Heart right ventricle (tissue), 16 donors: ENCODE results near the gene SAXO1. TPM values are rescaled to one million over a fixed set of nuclear protein-coding genes. Genes with fewer than 3 reads are reported as not detected.

Experiments used
- ATAC-seq, 8 donors: fragments of 200-7000 bp; cut with Tn5 transposase; one replicate each; pipeline ENCODE4 v1.9.1; 2020; ENCODE audit warnings: mild to moderate bottlenecking in 8 of 8, moderate library complexity in 8 of 8, moderate number of reproducible peaks in 1 of 8
- DNase-seq, 2 donors: peaks; one replicate each; pipeline ENCODE4 v3.0.0-alpha.2; 2020
- H3K27ac ChIP-seq, 10 donors: fragments of 200-600 bp; sonication (generic) in 2 of 10; one replicate each; pipeline versions ENCODE4 v1.5.0 to v1.8.0; 2020 to 2022; ENCODE audit warnings: mild to moderate bottlenecking in 3 of 10
- H3K27me3 ChIP-seq, 7 donors: fragments of 200-600 bp; one replicate each; pipeline ENCODE4 v1.8.0; 2021 to 2022; ENCODE audit warnings: mild to moderate bottlenecking in 2 of 7
- H3K36me3 ChIP-seq, 9 donors: fragments of 200-600 bp; sonication (generic) in 1 of 9; one replicate each; pipeline versions ENCODE4 v1.5.0 to v1.8.0; 2020 to 2022; ENCODE audit warnings: mild to moderate bottlenecking in 2 of 9
- H3K4me1 ChIP-seq, 9 donors: fragments of 200-600 bp; sonication (generic) in 1 of 9; one replicate each; pipeline versions ENCODE4 v1.5.0 to v1.8.0; 2020 to 2022; ENCODE audit warnings: mild to moderate bottlenecking in 4 of 9
- H3K4me3 ChIP-seq, 10 donors: fragments of 200-600 bp; sonication (generic) in 2 of 10; one replicate each; pipeline versions ENCODE4 v1.5.0 to v1.8.0; 2020 to 2022; ENCODE audit warnings: mild to moderate bottlenecking in 7 of 10, moderate library complexity in 2 of 10
- H3K9me3 ChIP-seq, 11 donors: fragments of 200-600 bp in 10 of 11; sonication (generic) in 2 of 11; one replicate each; pipeline versions ENCODE4 v1.5.0 to v1.8.0; 2013 to 2022; ENCODE audit warnings: mild to moderate bottlenecking in 2 of 11, control low read depth in 1 of 11, moderate library complexity in 1 of 11
- WGBS, 2 donors: extraction: QIAGEN DNeasy Blood & Tissue Kit; methylation state at CpG; one replicate each; pipeline ENCODE4 v1.1.7; 2013; ENCODE audit warnings: inconsistent platforms in 1 of 2; 5-methylcytosine and 5-hydroxymethylcytosine counted together
- intact Hi-C, 10 donors: fragments of 100-400 bp; cut with DNase I; formaldehyde crosslinking; loops; one replicate each; pipeline versions ENCODE4 v1.11.1 to v1.14.2; 2022
- polyA plus RNA-seq, 2 donors: library from polyadenylated mRNA; stranded (reverse); fragments of 200-250 nt; gene quantifications; one replicate each; pipeline ENCODE4 v1.2.3, GENCODE V29; 2013
- total RNA-seq, 10 donors: library from RNA; stranded (reverse); fragmentation: NEBNext Ultra II Directional in 3 of 10; extraction: Animal tissue kit (Norgen Biotek cat#: 25700) in 3 of 10; gene quantifications; one replicate each; pipeline versions ENCODE4 v1.2.1 to v1.2.4, GENCODE V29; 2021 to 2023
- TF ChIP-seq, protein P1 (sequence below), 9 donors: fragments of 200-600 bp; sonication (generic) in 2 of 9; IDR thresholded peaks; one replicate each; pipeline versions ENCODE4 v1.5.0 to v1.8.0; 2021 to 2022; ENCODE audit warnings: antibody characterized with exemption in 9 of 9, mild to moderate bottlenecking in 5 of 9, moderate library complexity in 1 of 9
- donor health status: Arrhythmogenic right ventricular cardiomyopathy.
- donor health status: ischemic (EF 13 %, LVEDD 7.1; RV severe dilation, severe dysfunction).
- donor health status: healthy with polysubstance abuse.
- donor health status: DM: no; HTN: yes; CAD: no.
- donor health status: DM: no; HTN: no; CAD: no.
- donor health status: ischemic (EF 25% LVEDD 6.9; RV normal size, moderate dysfunction).
- donor health status: ischemic (EF 25% LVEDD 5.7; RV mildly dilated, moderate dysfunction).
- donor health status: healthy.
- donor health status: DM: yes; HTN: yes; CAD: no.
- donor health status: Ischemic cardiomyopathy.
- donor health status: ischemic (EF 35%, LVEDD 5.7; RV mildly dilated, moderate dysfunction).
- donor health status: nonischemic (EF 11% LVEDD 7.7; RV severe dilation, severe dysfunction).
- donor health status: DM: yes; HTN: yes; CAD: no.
- donor health status: PGD.
- donor health status: ischemic (EF 29% LVEDD 5.4; RV normal size, mild dysfunction).
- donor health status: nonischemic (EF 23%, LVEDD 6.1; RV moderate dilation, normal function).

SAXO1 gene
- total and polyA plus RNA-seq, 12 donors = 0.06 TPM; not detected in 11

DNA sequence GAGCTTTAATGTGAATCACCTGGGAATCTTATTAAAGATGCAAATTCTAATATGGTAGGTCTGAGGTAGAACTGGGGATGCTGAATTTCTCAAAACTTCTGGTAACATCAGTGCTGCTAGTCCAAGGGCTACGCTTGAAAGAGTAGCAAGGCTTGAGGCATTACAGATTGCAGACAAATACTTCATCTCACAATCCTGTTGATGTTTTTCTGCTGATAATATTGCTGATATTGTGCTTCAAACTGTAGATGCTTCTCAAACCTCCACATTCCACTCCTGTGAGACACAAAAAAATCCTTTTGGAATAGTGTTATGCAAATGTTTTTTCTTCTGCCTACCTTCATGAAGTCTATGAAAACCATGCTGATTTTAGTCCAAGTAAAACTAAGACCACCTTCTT lies 139.5 kb downstream of the SAXO1 start:
- ATAC-seq (no peak), DNase-seq (no peak)
- Histone ChIP-seq H3K9me3 (peaks cover 0 to 34% (median 15%) of the 10 kb centered on the region in 11 donors), H3K27me3 (no peaks in the 10 kb centered on the region), H3K4me1 (peaks cover 0 to 2% (median 0%) of the 10 kb centered on the region in 9 donors), H3K27ac (no peak overlapping the region), H3K4me3 (no peak overlapping the region), H3K36me3 (peaks cover 0 to 8% (median 0%) of the 10 kb centered on the region in 9 donors)
- TF ChIP-seq, protein P1, sequence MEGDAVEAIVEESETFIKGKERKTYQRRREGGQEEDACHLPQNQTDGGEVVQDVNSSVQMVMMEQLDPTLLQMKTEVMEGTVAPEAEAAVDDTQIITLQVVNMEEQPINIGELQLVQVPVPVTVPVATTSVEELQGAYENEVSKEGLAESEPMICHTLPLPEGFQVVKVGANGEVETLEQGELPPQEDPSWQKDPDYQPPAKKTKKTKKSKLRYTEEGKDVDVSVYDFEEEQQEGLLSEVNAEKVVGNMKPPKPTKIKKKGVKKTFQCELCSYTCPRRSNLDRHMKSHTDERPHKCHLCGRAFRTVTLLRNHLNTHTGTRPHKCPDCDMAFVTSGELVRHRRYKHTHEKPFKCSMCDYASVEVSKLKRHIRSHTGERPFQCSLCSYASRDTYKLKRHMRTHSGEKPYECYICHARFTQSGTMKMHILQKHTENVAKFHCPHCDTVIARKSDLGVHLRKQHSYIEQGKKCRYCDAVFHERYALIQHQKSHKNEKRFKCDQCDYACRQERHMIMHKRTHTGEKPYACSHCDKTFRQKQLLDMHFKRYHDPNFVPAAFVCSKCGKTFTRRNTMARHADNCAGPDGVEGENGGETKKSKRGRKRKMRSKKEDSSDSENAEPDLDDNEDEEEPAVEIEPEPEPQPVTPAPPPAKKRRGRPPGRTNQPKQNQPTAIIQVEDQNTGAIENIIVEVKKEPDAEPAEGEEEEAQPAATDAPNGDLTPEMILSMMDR (IDR thresholded peaks at IDR 0.05) = no peak
- 88 to 97% methylated on average over 1 of the region's 1 CpG for WGBS, 2 donors
- intact Hi-C loops = no loop called here

GRCh38 chr9:18893046-18893445 lies 140.0 kb downstream of the SAXO1 start:
- Histone ChIP-seq H3K9me3 (peaks cover 0 to 30% (median 15%) of the 10 kb centered on the region in 11 donors), H3K4me1 (peaks cover 0 to 4% (median 0%) of the 10 kb centered on the region in 9 donors), H3K36me3 (peaks cover 0 to 8% (median 0%) of the 10 kb centered on the region in 9 donors), H3K4me3 (no peak overlapping the region), H3K27me3 (no peaks in the 10 kb centered on the region), H3K27ac (no peak overlapping the region)
- ATAC-seq (no peak), DNase-seq (no peak)
- TF ChIP-seq, protein P1 (IDR thresholded peaks at IDR 0.05) = no peak
- WGBS, 2 donors = 80 to 82% methylated on average over 4 of the region's 4 CpGs
- intact Hi-C loops = no loop called here

DNA sequence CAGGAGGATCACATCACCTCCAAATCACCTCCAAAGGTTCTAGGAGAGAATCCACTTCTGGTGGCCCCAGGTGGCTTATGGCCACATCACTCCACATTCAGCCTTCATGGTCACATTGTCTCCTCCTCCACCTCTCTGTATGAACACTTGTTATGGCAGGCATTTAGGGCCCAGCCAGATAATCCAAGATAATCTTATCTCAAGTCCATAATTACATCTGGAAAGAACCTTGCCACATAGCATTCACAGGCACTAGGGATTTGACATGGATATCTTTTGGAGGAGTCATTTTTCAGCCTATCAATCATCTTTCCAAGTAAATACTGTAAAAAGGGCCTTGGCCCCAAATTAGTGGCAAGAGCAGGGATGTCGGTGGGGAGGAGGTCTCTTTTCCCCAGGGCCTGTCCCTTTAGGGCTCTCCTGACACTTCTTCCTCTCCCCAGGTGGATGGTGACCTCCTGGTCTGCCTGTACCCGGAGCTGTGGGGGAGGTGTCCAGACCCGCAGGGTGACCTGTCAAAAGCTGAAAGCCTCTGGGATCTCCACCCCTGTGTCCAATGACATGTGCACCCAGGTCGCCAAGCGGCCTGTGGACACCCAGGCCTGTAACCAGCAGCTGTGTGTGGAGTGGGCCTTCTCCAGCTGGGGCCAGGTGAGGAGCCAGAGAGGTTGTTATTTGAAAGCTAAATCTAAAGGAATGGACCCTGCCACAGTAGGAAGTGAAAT lies 140.9 kb downstream of the SAXO1 start:
- WGBS, 2 donors = 94 to 98% methylated on average over 5 of the region's 5 CpGs
- no peak for DNase-seq
- intact Hi-C loops = no loop called here
- Histone ChIP-seq H3K4me1 (peaks cover 0 to 6% (median 0%) of the 10 kb centered on the region in 9 donors), H3K27ac (no peak overlapping the region), H3K4me3 (no peak overlapping the region), H3K27me3 (no peaks in the 10 kb centered on the region), H3K9me3 (peaks cover 0 to 29% (median 15%) of the 10 kb centered on the region in 11 donors), H3K36me3 (peaks cover 0 to 8% (median 0%) of the 10 kb centered on the region in 9 donors)
- TF ChIP-seq, protein P1 (IDR thresholded peaks at IDR 0.05) = no peak
- no peak for ATAC-seq

- DNase-seq (no peak), ATAC-seq (no peak)
- intact Hi-C loops = no loop called here
- 73 to 78% methylated on average over 4 of the region's 4 CpGs for WGBS, 2 donors
- Histone ChIP-seq H3K9me3 (peaks cover 0 to 12% (median 5%) of the 10 kb centered on the region in 11 donors), H3K4me1 (peaks cover 0 to 6% (median 0%) of the 10 kb centered on the region in 9 donors), H3K27me3 (no peaks in the 10 kb centered on the region), H3K27ac (no peak overlapping the region), H3K4me3 (no peak overlapping the region), H3K36me3 (no peaks in the 10 kb centered on the region)
- TF ChIP-seq, protein P1 (IDR thresholded peaks at IDR 0.05) = no peak
Observed at GRCh38 chr9:18890372-18890771, 142.6 kb downstream of the SAXO1 start.
